ENCODE measurements around the gene WASHC2A.
"Not testable (repeated sequence)": the region's sequence is repeated elsewhere in the genome, so short reads cannot be mapped to it uniquely, and the experiment has no call there.

- TF ChIP-seq, protein P1, sequence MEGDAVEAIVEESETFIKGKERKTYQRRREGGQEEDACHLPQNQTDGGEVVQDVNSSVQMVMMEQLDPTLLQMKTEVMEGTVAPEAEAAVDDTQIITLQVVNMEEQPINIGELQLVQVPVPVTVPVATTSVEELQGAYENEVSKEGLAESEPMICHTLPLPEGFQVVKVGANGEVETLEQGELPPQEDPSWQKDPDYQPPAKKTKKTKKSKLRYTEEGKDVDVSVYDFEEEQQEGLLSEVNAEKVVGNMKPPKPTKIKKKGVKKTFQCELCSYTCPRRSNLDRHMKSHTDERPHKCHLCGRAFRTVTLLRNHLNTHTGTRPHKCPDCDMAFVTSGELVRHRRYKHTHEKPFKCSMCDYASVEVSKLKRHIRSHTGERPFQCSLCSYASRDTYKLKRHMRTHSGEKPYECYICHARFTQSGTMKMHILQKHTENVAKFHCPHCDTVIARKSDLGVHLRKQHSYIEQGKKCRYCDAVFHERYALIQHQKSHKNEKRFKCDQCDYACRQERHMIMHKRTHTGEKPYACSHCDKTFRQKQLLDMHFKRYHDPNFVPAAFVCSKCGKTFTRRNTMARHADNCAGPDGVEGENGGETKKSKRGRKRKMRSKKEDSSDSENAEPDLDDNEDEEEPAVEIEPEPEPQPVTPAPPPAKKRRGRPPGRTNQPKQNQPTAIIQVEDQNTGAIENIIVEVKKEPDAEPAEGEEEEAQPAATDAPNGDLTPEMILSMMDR (IDR thresholded peaks at IDR 0.05) = not testable (repeated sequence)
- TF ChIP-seq MAX (CRISPR knock-in tag; IDR thresholded peaks at IDR 0.05); USF2 (CRISPR knock-in tag; IDR thresholded peaks at IDR 0.05); TCF7 (CRISPR knock-in tag; IDR thresholded peaks at IDR 0.05; ENCODE audit: low read depth); PRRX2 (CRISPR knock-in tag; IDR thresholded peaks at IDR 0.05); ZNF396 (CRISPR knock-in tag; IDR thresholded peaks at IDR 0.05; ENCODE audit: borderline replicate concordance): not testable (repeated sequence)
Observed at GRCh38 chr10:50068352-50068659, 552 bp downstream of the WASHC2A start.

Data from WTC11 (cell line).